ENCODE measurements around the gene ARMH4.
"Not testable (repeated sequence)": the region's sequence is repeated elsewhere in the genome, so short reads cannot be mapped to it uniquely, and the experiment has no call there.

ARMH4 gene

GRCh38 chr14:58145936-58146335 is 6.1 kb downstream of the ARMH4 start:
- FAIRE-seq = no peak

GRCh38 chr14:58143106-58143505 is 8.9 kb downstream of the ARMH4 start:
- no peak for FAIRE-seq

- no peak for FAIRE-seq
These were observed 10.1 kb downstream of the ARMH4 start for GRCh38 chr14:58141893-58142292.

GRCh38 chr14:58138714-58139482 is 13.1 kb downstream of the ARMH4 start:
- no peak for FAIRE-seq

GRCh38 chr14:58138031-58138713 is 13.8 kb downstream of the ARMH4 start:
- no peak for FAIRE-seq

GRCh38 chr14:58133739-58134138 is 18.3 kb downstream of the ARMH4 start:
- FAIRE-seq = no peak

GRCh38 chr14:58131386-58131785 is 20.6 kb downstream of the ARMH4 start:
- FAIRE-seq = no peak

- FAIRE-seq = no peak
These were observed 21.8 kb downstream of the ARMH4 start for GRCh38 chr14:58130116-58130782.

GRCh38 chr14:58129208-58129607 is 22.8 kb downstream of the ARMH4 start:
- no peak for FAIRE-seq

GRCh38 chr14:58128416-58128815 is 23.6 kb downstream of the ARMH4 start:
- no peak for FAIRE-seq

GRCh38 chr14:58122546-58122945 is 29.5 kb downstream of the ARMH4 start:
- not testable (repeated sequence) for FAIRE-seq

- no peak for FAIRE-seq
These were observed 30.4 kb downstream of the ARMH4 start for GRCh38 chr14:58121530-58122186.

GRCh38 chr14:58119381-58119780 is 32.6 kb downstream of the ARMH4 start:
- FAIRE-seq = no peak

- no peak for FAIRE-seq
These were observed 33.8 kb downstream of the ARMH4 start for GRCh38 chr14:58118097-58118815.

- no peak for FAIRE-seq
These were observed 42.3 kb downstream of the ARMH4 start for GRCh38 chr14:58109744-58110143.

GRCh38 chr14:58108717-58109116 is 43.3 kb downstream of the ARMH4 start:
- FAIRE-seq = no peak

GRCh38 chr14:58107947-58108552 is 44.0 kb downstream of the ARMH4 start:
- peak; percentile 87 for FAIRE-seq

- no peak for FAIRE-seq
These were observed 45.0 kb downstream of the ARMH4 start for GRCh38 chr14:58107041-58107440.

- FAIRE-seq = no peak
These were observed 45.6 kb downstream of the ARMH4 start for GRCh38 chr14:58106446-58106845.

- FAIRE-seq = no peak
These were observed 47.2 kb downstream of the ARMH4 start for GRCh38 chr14:58104808-58105207.

- no peak for FAIRE-seq
These were observed 51.2 kb downstream of the ARMH4 start for GRCh38 chr14:58100735-58101368.

GRCh38 chr14:58099682-58100081 is 52.3 kb downstream of the ARMH4 start:
- no peak for FAIRE-seq

Data from endometrium (tissue), 2 donors.